Stimulated activated CD8-positive, alpha-beta memory T cell treated with anti-CD3 and anti-CD28 coated beads, Interleukin-15, amount 100 ng/mL, for 24 hours (primary cell): Measurements from ENCODE around the gene SLC25A4.

Source experiments
- DNase-seq: peaks from one replicate; pipeline ENCODE4 v3.0.0-alpha.2; 2020; ENCODE audit warnings: low read depth

Gene SLC25A4

DNA sequence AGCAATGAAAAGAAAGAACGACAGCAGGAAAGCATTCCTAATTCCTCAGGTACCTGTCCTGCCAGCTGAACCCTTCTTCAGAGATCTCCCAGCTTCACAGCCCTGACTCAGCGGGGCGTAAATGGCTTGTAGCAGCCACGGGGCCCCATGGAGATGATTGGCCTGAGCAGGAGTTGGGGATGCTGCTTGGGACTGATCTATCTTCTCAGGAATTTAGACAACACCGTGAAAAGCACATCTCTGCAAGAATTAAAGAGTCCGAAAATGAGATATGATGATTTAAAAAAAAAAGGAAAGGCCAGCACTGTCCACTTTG, 22.5 kb upstream of the SLC25A4 start:
- no peak for DNase-seq

DNA sequence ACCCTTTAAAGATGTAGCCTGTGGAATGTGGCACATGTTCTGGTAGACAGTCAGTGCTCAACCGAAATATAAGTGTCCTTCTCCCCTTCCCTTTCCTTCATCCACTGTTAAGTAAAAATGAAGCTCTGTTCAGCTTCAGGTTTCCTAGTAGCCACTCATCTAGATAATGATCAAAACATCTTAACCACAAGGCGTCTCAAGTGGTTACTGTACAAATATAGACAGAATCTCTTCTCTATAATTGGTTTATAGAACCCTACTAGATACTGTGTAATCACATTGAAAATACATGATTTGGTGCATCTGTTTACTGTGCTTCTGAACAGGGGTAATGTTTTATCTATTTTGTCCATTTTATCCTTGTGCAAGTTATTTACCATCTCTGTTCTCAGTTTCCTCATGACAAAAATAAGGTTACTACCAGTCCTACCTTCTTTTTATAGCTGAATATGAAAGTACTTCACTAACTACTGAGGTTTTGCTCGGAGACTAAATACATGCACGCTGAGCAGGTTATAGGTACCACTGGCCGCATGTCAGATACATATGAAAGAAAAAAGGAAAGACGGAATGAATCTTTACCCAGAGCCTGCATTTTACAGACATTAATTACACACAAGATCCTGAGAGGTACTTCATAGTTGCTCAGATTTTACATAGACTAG, 20.3 kb upstream of the SLC25A4 start:
- DNase-seq, result no peak

DNA sequence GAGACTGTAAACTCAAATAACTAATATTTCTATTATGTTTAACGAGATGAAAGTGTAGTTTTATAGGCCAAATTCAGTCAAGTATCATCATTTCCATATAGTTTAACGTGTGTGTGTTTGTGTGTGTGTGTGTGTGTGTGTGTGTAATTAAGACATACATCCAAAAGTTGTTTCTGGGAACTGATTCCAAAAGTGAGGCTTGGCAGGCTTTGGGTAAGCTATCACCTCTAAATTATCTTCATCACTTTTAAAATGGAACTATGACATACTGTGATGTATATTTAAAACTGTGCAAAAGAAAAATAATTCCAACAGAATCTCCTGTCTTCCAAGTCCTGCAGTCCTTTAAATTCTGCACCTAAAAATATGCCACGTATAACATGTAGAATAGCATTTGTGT, 19.1 kb upstream of the SLC25A4 start:
- DNase-seq, result no peak

DNA sequence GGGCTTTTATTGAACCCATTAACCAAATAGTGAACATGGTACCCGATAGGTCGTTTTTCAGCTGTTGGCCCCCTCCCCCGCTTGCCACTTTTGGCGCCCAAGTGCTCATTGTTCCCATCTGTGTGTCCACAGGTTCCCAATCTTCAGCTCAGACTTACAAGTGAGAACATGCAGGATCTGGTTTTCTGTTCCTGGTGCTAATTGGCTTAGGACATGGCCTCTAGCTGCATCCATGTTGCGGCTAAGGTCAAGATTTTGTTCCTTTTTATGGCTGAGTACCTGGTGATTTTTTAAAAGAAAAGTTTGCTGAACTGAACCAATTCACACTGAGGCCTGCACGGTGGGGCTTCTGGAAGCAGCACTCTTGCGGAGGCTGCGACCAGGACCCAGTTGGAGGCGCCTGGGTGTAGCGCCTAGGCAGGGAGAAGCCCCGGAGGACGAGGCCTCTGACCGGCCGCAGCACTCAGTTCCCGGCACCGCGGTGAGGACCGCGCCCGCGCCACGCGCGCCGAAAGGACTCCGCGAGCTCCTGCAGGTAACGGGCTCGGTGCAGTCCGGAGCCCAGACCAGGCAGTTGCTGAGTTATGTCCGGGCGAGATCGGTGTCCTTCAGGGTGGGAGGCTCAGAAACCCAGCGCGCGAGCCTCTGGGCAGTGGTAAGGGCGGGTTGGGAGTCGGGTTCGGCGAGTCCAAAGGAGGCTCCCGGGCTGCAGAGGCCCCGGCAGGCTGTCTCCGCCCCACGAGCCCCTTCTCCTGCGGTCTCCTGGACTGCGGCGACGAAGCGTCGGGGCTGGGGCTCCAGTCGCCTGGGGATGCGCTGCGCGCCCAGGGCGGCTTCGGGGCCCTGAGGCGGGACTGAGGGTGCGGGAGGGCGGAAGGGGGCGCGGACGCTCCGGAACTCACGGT, 15.8 kb upstream of the SLC25A4 start:
- DNase-seq, result no peak

DNA sequence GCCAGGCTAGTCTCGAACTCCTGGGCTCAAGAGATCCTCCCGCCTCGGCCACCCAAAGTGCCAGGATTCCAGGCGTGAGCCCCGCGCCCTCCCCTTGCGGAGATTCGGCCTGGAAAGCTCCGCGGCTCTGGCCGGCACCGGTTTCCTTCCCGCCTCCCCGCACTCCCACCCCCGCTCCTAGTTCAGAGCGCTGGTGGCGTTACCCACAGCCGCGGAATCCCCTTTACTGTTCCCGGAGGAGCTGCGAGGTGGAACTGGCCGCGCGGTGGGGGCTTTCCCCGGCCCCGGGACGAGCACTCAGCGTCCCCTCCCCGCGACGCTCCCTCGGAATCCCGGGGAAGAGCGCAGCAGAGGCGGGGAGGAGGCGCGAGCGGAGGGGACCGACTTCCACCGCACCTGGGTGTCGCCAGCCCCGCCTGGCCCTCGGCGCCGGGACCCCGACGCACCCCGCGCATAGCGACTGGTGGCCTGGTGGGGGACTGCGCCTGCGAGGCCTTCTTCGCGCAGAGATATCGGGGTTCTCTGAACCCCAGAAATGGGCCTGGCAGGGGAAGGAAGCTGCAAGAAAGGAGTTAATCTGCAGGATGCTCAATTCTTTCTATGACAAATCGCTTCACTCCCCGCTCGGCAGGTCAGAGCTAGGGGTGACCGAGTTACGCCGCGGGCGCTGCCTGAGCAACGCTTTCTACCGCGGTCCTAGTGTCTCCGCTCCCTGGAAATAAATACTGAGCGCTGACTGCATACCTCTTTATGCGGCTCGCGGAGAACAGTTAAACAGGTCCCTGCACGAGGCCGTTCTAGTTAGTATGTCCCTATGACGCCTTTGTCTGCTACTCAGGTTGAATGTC, 14.6 kb upstream of the SLC25A4 start:
- DNase-seq, result no peak

DNA sequence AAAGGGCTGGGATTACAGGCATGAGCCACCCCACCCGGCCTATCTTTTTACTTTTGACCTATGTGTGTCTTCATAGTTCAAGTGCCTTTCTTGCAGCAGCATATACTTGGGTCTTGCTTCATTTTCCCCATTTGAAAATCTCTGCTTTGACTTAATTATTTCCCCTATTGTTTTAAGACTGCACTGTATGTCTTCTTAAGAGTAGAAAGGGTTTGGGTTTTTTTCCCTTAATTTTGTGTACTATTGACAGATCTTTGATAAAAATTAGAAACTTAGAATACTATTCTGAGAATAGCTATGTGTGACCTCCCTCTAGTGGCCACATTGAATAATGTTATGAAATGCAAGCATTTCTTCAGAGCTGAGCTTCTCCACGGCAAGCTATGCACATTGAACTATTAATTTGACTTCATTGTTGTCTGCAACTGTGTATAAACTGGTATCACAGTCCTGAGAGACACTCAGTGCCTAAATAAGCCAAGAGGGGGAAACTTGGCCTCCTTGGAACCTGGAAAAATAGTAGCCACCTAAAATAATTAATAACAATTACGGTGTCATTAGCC, 8.7 kb upstream of the SLC25A4 start:
- DNase-seq, result no peak

DNA sequence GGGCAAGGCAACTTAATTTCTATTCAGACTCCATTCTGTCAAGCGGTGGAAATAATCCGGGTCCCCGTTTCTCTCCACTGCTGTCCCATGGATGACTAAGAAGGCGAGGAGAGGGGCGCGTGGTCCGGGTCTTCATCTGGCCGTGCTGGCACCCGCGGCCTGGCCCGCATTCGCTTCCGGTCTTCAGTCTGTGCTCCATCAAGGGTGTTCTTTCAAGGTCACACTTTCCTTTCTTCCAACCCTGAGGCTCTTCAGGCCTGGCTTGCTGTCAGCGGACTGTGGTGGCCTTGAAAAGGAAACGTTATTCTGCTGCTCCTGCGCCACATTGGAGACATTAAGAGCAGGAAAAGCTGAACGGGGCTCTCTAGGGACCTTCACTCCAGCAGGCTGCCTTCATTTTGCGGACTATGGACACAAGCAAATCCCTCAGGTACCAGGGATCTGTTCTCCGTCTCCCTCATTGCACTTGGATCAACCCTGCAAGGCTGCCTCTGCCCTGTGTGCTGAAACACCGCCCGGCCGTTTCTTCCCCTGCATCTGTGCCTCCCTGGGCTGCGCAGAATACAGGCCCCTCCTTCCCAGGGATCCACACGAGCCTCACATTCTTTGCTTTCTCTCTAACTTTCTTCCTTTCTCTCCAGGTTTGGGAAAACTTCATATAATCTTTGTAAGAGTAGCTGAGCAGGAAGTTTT, 5.7 kb upstream of the SLC25A4 start:
- no peak for DNase-seq

DNA sequence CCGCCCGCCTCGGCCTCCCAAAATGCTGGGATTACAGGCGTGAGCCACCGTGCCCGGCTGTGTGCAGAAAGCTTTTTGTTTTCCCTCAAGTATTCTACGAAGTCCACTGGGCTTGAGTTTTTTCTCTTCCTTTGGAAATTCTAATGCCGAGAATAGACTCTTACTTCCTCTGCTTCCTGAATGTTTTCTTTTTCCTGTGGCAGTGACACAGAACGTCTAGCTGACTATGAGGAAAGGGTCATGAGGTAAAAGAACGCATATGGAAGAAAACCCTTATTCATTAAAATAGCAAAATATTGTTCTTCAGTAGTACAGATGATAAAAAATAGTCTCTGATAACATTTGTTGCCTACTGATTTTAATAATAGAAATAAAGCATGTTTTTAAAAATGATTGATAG, 4.9 kb upstream of the SLC25A4 start:
- DNase-seq, result no peak

DNA sequence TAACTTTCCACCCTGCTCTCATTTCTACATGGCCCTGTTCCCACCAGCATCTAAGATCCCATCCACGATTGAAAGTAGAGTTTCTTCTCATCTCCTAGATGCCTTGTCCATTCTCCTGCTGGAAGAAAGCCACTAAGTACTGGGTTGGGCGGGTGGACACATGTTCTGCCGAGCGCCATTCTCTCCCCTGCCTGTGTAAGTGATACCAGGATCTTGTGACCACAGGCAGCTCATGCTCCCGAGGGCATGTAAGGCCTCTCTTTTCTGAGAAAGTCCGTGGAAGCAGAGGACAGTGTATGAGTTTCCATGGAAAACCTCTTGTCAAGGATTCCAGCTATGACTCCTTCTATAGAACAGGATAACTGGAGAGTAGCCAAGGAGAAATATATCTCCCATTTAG, 3.3 kb upstream of the SLC25A4 start:
- DNase-seq, result no peak

DNA sequence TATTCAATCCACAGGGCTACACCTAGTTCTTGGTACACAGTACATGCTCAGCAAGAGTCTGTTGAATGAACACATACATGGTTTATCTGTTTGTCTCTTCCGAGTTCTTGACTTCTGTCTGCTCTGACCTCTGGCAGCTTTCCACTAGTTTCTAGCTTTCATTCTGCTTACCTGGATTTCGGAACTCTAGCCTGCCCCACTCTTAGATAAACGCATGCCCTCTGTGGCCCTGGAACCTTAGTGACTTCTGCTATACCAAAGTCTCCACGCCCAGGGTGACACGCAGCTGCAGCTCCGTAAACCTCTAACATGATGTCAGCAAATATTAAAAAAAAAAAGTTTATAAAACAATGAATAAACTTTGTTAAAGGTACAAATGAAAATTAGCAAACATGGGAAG, 1.3 kb upstream of the SLC25A4 start:
- DNase-seq, result no peak

DNA sequence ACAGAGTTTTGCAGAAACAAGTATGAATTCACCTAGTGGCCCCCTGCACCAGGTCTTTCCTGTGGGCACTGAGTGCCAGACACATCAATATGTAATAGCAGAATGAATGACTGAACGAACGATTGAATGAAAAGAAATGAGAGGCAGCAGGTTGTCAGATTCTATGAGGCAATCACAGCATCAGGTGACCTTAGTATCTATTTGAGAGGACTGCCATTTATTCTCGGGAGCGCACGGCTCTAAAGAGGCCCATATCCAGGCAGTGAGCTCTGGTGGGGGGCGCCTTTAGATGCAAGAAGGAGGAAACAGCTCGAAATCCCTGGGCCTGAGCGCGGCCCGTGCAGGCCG, 528 bp upstream of the SLC25A4 start:
- no peak for DNase-seq

DNA sequence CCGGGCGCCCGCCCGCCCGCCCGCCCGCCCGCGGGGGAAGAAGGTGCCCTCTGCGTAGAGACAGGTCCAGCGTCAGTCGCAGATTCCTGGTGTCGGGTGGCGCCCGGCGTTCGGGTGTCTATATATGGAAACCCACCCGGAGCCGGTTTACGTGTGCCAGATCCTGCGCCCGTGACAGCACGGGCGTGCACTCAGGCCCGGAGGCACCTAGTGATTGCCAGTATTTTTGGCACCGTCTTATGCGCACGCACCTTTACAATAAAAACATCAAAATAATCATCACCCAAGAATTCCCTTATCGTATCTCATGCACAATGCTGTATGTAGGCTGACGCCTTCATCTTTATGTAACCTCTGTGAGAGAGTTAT, 519 bp downstream of the SLC25A4 start:
- no peak for DNase-seq

DNA sequence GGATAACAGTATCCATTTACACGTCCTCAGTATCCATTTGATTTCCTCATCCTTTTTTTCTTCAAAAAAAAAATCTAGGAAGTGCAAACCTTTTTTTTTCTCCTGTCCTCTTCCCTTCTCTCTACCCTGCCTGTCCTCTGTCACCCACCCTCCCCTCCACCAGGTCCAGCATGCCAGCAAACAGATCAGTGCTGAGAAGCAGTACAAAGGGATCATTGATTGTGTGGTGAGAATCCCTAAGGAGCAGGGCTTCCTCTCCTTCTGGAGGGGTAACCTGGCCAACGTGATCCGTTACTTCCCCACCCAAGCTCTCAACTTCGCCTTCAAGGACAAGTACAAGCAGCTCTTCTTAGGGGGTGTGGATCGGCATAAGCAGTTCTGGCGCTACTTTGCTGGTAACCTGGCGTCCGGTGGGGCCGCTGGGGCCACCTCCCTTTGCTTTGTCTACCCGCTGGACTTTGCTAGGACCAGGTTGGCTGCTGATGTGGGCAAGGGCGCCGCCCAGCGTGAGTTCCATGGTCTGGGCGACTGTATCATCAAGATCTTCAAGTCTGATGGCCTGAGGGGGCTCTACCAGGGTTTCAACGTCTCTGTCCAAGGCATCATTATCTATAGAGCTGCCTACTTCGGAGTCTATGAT, 1.7 kb downstream of the SLC25A4 start:
- DNase-seq, result no peak

DNA sequence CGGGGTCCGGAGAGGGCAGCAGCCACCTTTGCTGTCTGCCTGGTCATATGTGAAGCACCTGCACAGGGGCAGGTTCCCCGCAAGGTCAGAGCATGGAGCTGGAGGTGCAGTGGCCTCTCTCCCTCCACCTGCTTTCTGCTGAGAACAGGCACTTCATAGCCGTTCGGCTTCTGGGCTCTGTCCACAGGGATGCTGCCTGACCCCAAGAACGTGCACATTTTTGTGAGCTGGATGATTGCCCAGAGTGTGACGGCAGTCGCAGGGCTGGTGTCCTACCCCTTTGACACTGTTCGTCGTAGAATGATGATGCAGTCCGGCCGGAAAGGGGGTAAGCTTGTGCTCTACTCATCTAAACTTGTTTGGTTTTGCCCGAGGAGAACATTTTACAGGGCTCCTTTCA, 2.5 kb downstream of the SLC25A4 start:
- no peak for DNase-seq

DNA sequence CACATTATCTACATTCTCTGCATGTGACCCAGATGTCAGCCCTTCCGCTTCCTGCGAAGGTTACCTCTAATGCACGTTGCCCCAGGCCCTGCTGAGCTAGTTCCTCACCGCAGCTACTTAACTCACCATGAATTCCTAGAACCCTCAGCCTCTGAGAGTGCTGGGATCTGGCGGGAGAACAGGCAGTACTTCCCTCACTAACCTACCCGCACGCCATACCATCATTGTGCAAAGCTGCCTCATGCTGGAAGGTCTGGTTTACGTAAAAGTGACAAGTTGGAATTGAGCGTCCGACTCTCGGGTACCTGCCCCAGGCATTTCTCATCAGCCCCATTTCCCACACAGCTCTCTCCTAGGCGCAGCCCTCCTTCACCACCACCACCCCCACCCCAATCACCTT, 6.3 kb downstream of the SLC25A4 start:
- DNase-seq, result no peak

DNA sequence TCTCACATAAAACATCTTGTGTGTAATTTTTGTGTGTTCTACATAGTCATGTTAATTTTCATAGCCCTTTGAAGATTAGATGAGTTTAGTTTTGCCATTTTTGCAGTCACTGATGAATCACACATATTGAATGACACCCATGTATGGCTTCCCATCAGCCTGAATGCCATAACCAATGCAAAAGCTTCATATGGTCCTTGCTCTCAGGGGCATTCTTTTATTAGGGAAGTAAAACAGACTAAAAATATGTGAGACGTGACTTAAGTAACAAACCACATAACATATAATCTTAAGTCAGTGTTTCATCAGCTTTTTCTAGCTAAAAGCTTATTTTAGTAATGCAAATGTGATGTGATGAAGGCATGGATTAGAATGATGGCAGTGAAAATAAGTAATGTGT, 8.2 kb downstream of the SLC25A4 start:
- no peak for DNase-seq

DNA sequence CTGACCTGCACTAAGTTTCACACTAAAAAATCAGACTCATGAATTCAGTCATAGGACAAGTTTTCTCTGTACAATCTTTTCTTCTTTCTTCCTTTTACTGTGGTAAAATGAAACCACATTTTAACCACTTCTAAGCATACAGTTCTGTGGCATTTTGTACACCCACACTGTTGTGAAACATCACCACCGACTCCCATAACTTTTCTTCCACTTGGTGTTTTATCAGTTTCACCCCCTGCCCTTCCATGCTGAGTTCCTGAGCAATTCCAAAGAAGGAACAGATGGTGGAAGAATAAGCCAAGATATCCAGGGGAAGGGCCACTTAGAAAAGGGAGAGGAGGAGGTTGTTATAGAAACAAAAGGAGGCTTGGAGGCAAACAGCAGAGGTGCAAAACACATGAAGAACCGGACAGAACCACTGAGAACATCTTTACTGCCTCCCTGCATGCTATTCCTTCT, 22.6 kb downstream of the SLC25A4 start:
- no peak for DNase-seq

DNA sequence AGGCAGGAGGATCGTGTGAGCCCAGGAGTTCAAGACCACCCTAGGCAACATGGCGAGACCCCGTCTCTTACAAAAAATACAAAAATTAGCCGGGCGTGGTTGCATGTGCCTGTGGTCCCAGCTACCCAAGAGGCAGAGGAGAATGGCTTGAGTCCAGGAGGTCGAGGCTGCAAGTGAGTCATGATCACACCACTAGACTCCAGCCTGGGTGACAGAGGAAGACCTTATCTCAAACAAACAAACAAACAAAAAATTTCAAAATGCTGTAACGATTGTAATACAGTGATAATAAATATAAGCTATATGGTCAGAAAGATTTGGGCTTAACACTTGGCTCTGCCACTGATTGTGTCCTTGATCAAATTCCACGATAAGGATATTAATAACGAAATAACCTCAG, 24.2 kb downstream of the SLC25A4 start:
- DNase-seq, result no peak

DNA sequence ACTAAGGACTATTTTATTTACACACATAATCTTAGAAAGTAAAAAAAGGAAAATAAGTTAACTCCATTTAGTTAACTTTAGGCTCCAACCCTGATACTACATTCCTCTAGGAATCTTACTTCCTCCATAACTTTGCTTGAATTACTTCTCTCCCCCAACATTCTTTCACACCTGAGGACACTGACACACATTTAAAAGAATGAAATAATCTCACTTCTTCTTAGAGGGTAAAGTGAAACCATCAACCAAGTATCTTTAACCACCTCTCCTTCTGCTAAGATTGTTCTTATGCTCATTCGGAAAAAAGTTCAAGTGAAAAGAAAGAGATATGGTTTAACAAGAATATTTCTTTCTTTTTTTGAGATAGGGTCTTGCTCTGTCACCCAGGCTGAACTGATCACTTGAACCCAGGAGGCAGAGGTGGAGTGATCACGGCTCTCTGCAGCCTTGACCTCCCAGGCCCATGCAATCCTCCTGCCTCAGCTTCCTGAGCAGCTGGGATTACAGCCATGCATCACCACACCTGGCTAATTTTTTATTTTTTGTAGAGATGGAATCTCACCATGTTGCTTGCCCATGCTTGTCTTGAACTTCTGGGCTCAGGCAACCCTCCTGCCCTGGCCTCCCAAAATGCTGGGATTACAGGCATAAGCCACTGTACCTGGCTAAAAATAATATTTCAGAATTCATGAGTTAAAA, 28.5 kb downstream of the SLC25A4 start:
- DNase-seq, result no peak

DNA sequence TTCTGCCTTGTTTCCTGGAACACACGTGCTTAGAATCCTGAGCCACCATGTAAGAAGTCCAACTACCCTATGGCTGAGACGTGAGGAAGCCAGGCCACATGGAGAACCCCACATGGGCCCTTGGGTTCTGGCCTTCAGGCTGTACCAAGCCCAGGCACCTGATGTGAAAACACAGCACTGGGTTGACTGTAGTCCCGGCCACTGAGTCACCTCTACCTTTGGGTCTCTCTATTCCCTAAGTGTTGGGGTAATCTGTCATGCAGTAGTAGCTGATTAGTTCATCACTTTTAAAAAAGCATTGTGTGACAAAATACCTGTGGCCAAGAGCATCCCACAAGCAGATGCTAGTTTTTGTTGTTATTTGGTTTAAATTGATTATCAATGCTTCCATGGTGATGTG, 36.4 kb downstream of the SLC25A4 start:
- DNase-seq, result no peak

DNA sequence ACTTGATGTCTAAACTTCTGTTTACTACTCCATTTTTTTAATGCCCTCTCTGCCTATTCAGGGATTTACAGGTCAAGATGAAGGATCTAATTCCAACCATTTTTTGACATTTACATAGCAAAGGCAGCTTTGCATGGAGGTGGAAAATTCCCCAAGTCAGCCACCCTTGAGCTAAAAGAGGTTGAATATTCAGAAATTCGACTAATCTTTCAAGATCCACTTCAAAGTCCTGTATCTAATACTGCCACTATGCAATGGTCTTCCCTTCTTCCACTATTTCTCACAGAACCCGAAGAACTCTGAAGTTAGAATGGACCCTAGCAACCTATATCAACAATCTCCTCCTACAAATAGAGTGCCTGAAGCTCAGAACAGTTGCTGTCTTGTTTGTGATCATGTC, 39.2 kb downstream of the SLC25A4 start:
- no peak for DNase-seq
